HL-60/S4 treated with phorbol 12-myristate 13-acetate at 8.2 ng/mL for 4 days and 3 days (cell line): ENCODE measurements around the gene DNAJC5.
"Not testable (repeated sequence)": the region's sequence is repeated elsewhere in the genome, so short reads cannot be mapped to it uniquely, and the experiment has no call there.

Experiments used
- in situ Hi-C: fragments of 300-500 bp; cut with MboI; formaldehyde crosslinking; loops from 2 replicates; pipeline ENCODE4 v1.15.0; 2022; ENCODE audit warnings: low sequenced_read_pairs

DNAJC5 gene

GRCh38 chr20:63952769-63953168 lies 57.8 kb downstream of the DNAJC5 start:
- in situ Hi-C loops = no loop called here

- in situ Hi-C loops = no loop called here
These were observed 59.0 kb downstream of the DNAJC5 start for GRCh38 chr20:63953764-63954429.

- in situ Hi-C loops = no loop called here
These were observed 60.4 kb downstream of the DNAJC5 start for GRCh38 chr20:63955281-63955826.

GRCh38 chr20:63955827-63956663 lies 61.1 kb downstream of the DNAJC5 start, which contains the start of gene UCKL1:
UCKL1 (minus strand) TSS chr20:63956416; CDS start chr20:63956372, 44 bp downstream.
- in situ Hi-C loops = no loop called here

GRCh38 chr20:63956664-63957003 lies 61.7 kb downstream of the DNAJC5 start:
- in situ Hi-C loops = no loop called here

GRCh38 chr20:63957004-63957689 lies 62.2 kb downstream of the DNAJC5 start:
- in situ Hi-C loops = no loop called here

GRCh38 chr20:63957690-63958441 lies 62.9 kb downstream of the DNAJC5 start:
- in situ Hi-C loops = no loop called here

GRCh38 chr20:63958471-63958870 lies 63.5 kb downstream of the DNAJC5 start:
- in situ Hi-C loops = no loop called here

GRCh38 chr20:63958964-63959698 lies 64.2 kb downstream of the DNAJC5 start:
- in situ Hi-C loops = no loop called here

- in situ Hi-C loops = no loop called here
These were observed 64.8 kb downstream of the DNAJC5 start for GRCh38 chr20:63959699-63960075.

GRCh38 chr20:63960654-63961621 lies 66.0 kb downstream of the DNAJC5 start:
- in situ Hi-C loops = not testable (repeated sequence)

- in situ Hi-C loops = no loop called here
These were observed 66.9 kb downstream of the DNAJC5 start for GRCh38 chr20:63961664-63962425.

- in situ Hi-C loops = no loop called here
These were observed 67.8 kb downstream of the DNAJC5 start for GRCh38 chr20:63962426-63963347.

- in situ Hi-C loops = no loop called here
These were observed 68.4 kb downstream of the DNAJC5 start for GRCh38 chr20:63963348-63963741.

- in situ Hi-C loops = no loop called here
These were observed 68.9 kb downstream of the DNAJC5 start for GRCh38 chr20:63963784-63964301.

- in situ Hi-C loops = no loop called here
These were observed 69.5 kb downstream of the DNAJC5 start for GRCh38 chr20:63964412-63964811.
